Measurements from ENCODE around the gene STAB2. TPM values are rescaled to one million over a fixed set of nuclear protein-coding genes. Genes with fewer than 3 reads are reported as not detected.

Gene STAB2
- total RNA-seq, 1 experiment from 2014 or later = not detected

DNA sequence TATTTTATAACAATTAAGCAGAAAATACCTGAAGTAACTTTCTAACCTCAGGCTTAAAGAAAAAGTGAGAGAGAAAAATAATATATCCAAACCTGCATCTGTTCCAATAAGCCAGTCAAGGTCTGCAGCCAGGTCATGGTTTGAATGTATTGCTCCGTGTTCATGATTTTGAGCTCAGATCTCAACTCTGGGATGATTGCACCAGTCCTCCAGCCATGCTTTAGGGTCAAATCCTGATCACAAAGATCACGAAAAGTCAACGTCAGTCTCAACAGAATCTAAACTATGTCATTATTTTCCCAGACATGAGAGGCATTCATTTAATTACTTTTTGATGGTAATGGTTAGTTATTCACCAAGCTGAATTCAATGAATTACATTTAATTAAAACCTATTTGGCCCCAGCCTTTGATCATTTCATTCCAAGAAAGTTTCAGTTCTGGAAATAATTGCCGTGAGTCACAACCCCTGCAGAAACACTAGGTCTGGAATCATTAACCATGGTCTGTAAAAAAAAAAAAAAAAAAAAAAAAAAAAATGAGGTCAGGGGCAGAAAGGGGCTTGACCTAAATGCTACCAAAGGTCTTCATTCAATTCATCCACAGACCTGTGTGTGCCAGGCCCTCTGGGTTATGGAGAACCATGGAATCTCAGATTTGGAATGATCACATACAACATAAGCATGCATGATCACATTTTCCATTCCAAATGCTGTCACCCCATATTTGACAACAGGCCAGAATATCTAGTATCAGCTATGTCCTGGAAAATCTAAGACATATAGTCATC is 198.4 kb downstream of the STAB2 start:
- Mint-ChIP-seq H3K9me3 (ENCODE audit: unreplicated experiment) (no peaks in the 10 kb centered on the region), H3K4me1 (ENCODE audit: insufficient read depth, unreplicated experiment) (no peaks in the 10 kb centered on the region), H3K36me3 (ENCODE audit: insufficient read depth, unreplicated experiment) (peaks cover 31% of the 10 kb centered on the region), H3K27ac (ENCODE audit: low read depth, unreplicated experiment) (no peak overlapping the region), H3K4me3 (ENCODE audit: unreplicated experiment) (no peak overlapping the region), H3K27me3 (ENCODE audit: insufficient read depth, unreplicated experiment) (no peaks in the 10 kb centered on the region)
- intact Hi-C loops (cut with micrococcal nuclease) = no loop called here
- CTCF ChIA-PET = interaction anchor here (0.8 to 2.3 kb wide), 5 partner anchors 10 to 85 kb away, joined by 3 to 11 read pairs (median 3); no protein-coding TSS in a partner anchor
- POLR2A ChIA-PET = interaction anchor here (1.5 kb wide), 1 partner anchor 74 kb away, joined by 3 read pairs; no protein-coding TSS in a partner anchor
- BruUV-seq (replicated peaks) = no TSS peak
- no peak for DNase-seq (ENCODE audit: unreplicated experiment)
- TF ChIP-seq, protein P1, sequence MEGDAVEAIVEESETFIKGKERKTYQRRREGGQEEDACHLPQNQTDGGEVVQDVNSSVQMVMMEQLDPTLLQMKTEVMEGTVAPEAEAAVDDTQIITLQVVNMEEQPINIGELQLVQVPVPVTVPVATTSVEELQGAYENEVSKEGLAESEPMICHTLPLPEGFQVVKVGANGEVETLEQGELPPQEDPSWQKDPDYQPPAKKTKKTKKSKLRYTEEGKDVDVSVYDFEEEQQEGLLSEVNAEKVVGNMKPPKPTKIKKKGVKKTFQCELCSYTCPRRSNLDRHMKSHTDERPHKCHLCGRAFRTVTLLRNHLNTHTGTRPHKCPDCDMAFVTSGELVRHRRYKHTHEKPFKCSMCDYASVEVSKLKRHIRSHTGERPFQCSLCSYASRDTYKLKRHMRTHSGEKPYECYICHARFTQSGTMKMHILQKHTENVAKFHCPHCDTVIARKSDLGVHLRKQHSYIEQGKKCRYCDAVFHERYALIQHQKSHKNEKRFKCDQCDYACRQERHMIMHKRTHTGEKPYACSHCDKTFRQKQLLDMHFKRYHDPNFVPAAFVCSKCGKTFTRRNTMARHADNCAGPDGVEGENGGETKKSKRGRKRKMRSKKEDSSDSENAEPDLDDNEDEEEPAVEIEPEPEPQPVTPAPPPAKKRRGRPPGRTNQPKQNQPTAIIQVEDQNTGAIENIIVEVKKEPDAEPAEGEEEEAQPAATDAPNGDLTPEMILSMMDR (IDR thresholded peaks at IDR 0.05; ENCODE audit: unreplicated experiment) = no peak

DNA sequence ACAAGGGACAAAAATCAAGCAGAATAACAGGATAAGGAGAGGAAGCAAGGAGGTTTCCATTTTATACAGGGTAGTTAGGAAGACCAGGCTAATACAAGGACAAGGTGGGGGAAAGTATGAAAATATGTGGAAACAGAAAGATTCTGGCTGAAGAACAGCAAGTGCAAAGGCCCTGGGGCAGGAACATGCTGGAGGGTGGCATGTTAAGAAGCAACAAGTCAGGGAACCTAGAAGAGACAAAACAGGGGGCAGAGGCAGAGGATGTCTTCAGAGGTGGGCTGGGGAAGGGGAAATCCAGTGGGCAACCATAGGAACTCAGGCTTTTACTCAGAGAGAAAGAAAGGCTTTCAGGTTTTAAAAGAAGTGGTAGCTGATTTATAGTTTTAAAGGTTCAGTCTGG is 199.1 kb downstream of the STAB2 start:
- H3K36me3 Mint-ChIP-seq (ENCODE audit: insufficient read depth, unreplicated experiment) = peaks cover 35% of the 10 kb centered on the region
- no peak for DNase-seq (ENCODE audit: unreplicated experiment)
- H3K27ac Mint-ChIP-seq (ENCODE audit: low read depth, unreplicated experiment) = no peak overlapping the region
- CTCF ChIA-PET = interaction anchor here (2.3 kb wide), 1 partner anchor 10 kb away, joined by 11 read pairs; no protein-coding TSS in a partner anchor
- intact Hi-C loops (cut with micrococcal nuclease) = no loop called here
- no peaks in the 10 kb centered on the region for H3K27me3 Mint-ChIP-seq (ENCODE audit: insufficient read depth, unreplicated experiment)
- TF ChIP-seq, protein P1 (IDR thresholded peaks at IDR 0.05; ENCODE audit: unreplicated experiment) = no peak
- H3K4me3 Mint-ChIP-seq (ENCODE audit: unreplicated experiment) = no peak overlapping the region
- H3K4me1 Mint-ChIP-seq (ENCODE audit: insufficient read depth, unreplicated experiment) = no peaks in the 10 kb centered on the region
- no peaks in the 10 kb centered on the region for H3K9me3 Mint-ChIP-seq (ENCODE audit: unreplicated experiment)
- BruUV-seq (replicated peaks) = no TSS peak
- POLR2A ChIA-PET = no interaction called here

DNA sequence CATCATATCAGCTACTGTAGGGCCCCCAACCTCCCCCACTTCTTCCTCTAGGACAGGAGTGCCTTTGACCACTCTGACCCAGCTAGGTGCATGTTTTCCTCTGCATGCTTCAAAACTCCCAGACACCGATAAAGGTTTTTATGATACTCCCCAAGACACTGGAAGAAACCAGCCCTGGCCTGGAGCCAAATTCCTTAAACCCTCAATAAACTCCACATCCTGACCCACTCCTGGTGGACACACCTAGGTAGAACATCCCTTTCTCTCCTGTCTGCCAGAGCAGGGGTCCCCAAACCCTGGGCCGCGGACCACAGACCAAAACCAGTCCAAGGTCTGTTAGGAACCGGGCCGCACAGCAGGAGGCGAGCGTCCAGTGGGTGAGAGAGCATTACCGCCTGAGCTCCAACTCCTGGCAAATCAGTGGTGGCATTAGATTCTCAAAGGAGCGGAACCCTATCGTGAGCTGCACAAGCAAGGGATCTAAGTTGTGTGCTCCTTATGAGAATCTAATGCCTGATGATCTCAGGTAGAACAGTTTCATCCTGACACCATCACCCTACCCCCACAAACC is 204.4 kb downstream of the STAB2 start:
- POLR2A ChIA-PET = interaction anchor here (0.7 kb wide), 1 partner anchor 165 kb away, joined by 3 read pairs; a partner anchor contains a TSS
- DNase-seq (ENCODE audit: unreplicated experiment) = peak; percentile 11
- Mint-ChIP-seq H3K27me3 (ENCODE audit: insufficient read depth, unreplicated experiment) (no peaks in the 10 kb centered on the region), H3K4me1 (ENCODE audit: insufficient read depth, unreplicated experiment) (no peaks in the 10 kb centered on the region), H3K36me3 (ENCODE audit: insufficient read depth, unreplicated experiment) (peaks cover 37% of the 10 kb centered on the region), H3K4me3 (ENCODE audit: unreplicated experiment) (no peak overlapping the region), H3K27ac (ENCODE audit: low read depth, unreplicated experiment) (no peak overlapping the region), H3K9me3 (ENCODE audit: unreplicated experiment) (no peaks in the 10 kb centered on the region)
- intact Hi-C loops (cut with micrococcal nuclease) = no loop called here
- TF ChIP-seq, protein P1 (IDR thresholded peaks at IDR 0.05; ENCODE audit: unreplicated experiment) = no peak
- no TSS peak for BruUV-seq (replicated peaks)
- CTCF ChIA-PET = interaction anchor here (0.6 to 1.8 kb wide), 3 partner anchors 13 to 85 kb away, joined by 3 to 6 read pairs (median 3); no protein-coding TSS in a partner anchor

DNA sequence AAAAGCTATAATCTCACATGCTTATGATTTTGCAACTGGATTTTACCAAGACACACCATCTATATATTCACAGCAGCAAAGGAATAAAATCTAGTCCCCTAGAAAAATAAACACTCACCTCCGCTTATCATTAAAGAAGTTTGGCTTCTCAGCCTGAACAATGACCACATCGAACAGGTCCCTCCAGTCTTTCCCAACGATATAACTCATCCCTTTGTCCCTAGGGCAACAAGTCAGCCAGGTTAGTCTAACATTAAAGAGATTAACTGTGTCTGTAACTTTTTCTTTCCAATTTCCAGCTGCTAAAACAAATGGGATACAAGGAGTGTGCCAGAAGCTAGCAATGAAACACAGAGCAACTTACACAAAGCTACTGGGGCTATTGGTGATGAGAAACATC is 206.0 kb downstream of the STAB2 start:
- POLR2A ChIA-PET = no interaction called here
- intact Hi-C loops (cut with micrococcal nuclease) = no loop called here
- no peak for DNase-seq (ENCODE audit: unreplicated experiment)

More for the DNA sequence above, 206.0 kb downstream of the STAB2 start:
- Mint-ChIP-seq H3K36me3 (ENCODE audit: insufficient read depth, unreplicated experiment) (peaks cover 48% of the 10 kb centered on the region), H3K4me3 (ENCODE audit: unreplicated experiment) (no peak overlapping the region), H3K27ac (ENCODE audit: low read depth, unreplicated experiment) (no peak overlapping the region), H3K27me3 (ENCODE audit: insufficient read depth, unreplicated experiment) (no peaks in the 10 kb centered on the region), H3K9me3 (ENCODE audit: unreplicated experiment) (no peaks in the 10 kb centered on the region), H3K4me1 (ENCODE audit: insufficient read depth, unreplicated experiment) (no peaks in the 10 kb centered on the region)
- CTCF ChIA-PET = interaction anchor here (0.8 to 1.8 kb wide), 2 partner anchors 9 to 78 kb away, joined by 3 to 6 read pairs; no protein-coding TSS in a partner anchor
- TF ChIP-seq, protein P1 (IDR thresholded peaks at IDR 0.05; ENCODE audit: unreplicated experiment) = no peak
- no TSS peak for BruUV-seq (replicated peaks)
